Cardiac muscle cell (in vitro differentiated cells and primary cell): ENCODE results near the gene FGF4. TPM values are rescaled to one million over a fixed set of nuclear protein-coding genes. Genes with fewer than 3 reads are reported as not detected.

Experiments
- DNase-seq, 2 donors: peaks; one replicate each; pipeline versions ENCODE4 v3.0.0 to v3.0.0-alpha.2; 2010 to 2017; ENCODE audit warnings: low read depth in 1 of 2, low spot score in 1 of 2
- H3K27ac ChIP-seq: fragments of 200-600 bp; sonication (generic); 2 replicates; pipeline ENCODE4 v1.5.1; 2016
- H3K27me3 ChIP-seq: fragments of 200-600 bp; sonication (generic); 2 replicates; pipeline ENCODE4 v1.6.0; 2016; ENCODE audit warnings: control low read depth
- H3K36me3 ChIP-seq: fragments of 200-600 bp; sonication (generic); 2 replicates; pipeline ENCODE4 v1.5.1; 2016; ENCODE audit warnings: control low read depth
- H3K4me1 ChIP-seq: fragments of 200-600 bp; sonication (generic); 2 replicates; pipeline ENCODE4 v1.8.1; 2017; ENCODE audit warnings: low read depth, mild to moderate bottlenecking, mixed run types
- H3K4me3 ChIP-seq: fragments of 200-600 bp; sonication (generic); 2 replicates; pipeline ENCODE4 v1.5.1; 2016; ENCODE audit warnings: mild to moderate bottlenecking
- H3K9me3 ChIP-seq: fragments of 200-600 bp; sonication (generic); 2 replicates; pipeline ENCODE4 v1.5.1; 2017; ENCODE audit warnings: low read depth, mild to moderate bottlenecking, control low read depth
- polyA plus RNA-seq: library from polyadenylated mRNA; unstranded; fragments of >200 nt; fragmentation: Nextera tagmentation; extraction: Ambion mirVana; gene quantifications from 2 replicates; pipeline ENCODE4 v1.2.1, GENCODE V29; 2016
- total RNA-seq: library from RNA; depleted of rRNA; stranded (reverse); fragments of >200 nt; gene quantifications from 2 replicates; pipeline ENCODE4 v1.2.3, GENCODE V29; 2016
- TF ChIP-seq, protein P1 (sequence below): IDR thresholded peaks from 2 replicates; pipeline ENCODE4 v1.5.1; 2012; ENCODE audit warnings: low read depth, mild to moderate bottlenecking, low read length

FGF4 gene
- total and polyA plus RNA-seq, 2 experiments from 2014 or later, result not detected

GRCh38 chr11:69819541-69820070, 44.5 kb upstream of the FGF4 start:
- H3K27me3 ChIP-seq, result peaks cover 73% of the 10 kb centered on the region
- no peak overlapping the region for H3K4me3 ChIP-seq
- no peak overlapping the region for H3K27ac ChIP-seq
- TF ChIP-seq, protein P1, sequence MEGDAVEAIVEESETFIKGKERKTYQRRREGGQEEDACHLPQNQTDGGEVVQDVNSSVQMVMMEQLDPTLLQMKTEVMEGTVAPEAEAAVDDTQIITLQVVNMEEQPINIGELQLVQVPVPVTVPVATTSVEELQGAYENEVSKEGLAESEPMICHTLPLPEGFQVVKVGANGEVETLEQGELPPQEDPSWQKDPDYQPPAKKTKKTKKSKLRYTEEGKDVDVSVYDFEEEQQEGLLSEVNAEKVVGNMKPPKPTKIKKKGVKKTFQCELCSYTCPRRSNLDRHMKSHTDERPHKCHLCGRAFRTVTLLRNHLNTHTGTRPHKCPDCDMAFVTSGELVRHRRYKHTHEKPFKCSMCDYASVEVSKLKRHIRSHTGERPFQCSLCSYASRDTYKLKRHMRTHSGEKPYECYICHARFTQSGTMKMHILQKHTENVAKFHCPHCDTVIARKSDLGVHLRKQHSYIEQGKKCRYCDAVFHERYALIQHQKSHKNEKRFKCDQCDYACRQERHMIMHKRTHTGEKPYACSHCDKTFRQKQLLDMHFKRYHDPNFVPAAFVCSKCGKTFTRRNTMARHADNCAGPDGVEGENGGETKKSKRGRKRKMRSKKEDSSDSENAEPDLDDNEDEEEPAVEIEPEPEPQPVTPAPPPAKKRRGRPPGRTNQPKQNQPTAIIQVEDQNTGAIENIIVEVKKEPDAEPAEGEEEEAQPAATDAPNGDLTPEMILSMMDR, result no peak
- DNase-seq, result no peak
- no peaks in the 10 kb centered on the region for H3K36me3 ChIP-seq
- no peaks in the 10 kb centered on the region for H3K9me3 ChIP-seq
- peaks cover 13% of the 10 kb centered on the region for H3K4me1 ChIP-seq

DNA sequence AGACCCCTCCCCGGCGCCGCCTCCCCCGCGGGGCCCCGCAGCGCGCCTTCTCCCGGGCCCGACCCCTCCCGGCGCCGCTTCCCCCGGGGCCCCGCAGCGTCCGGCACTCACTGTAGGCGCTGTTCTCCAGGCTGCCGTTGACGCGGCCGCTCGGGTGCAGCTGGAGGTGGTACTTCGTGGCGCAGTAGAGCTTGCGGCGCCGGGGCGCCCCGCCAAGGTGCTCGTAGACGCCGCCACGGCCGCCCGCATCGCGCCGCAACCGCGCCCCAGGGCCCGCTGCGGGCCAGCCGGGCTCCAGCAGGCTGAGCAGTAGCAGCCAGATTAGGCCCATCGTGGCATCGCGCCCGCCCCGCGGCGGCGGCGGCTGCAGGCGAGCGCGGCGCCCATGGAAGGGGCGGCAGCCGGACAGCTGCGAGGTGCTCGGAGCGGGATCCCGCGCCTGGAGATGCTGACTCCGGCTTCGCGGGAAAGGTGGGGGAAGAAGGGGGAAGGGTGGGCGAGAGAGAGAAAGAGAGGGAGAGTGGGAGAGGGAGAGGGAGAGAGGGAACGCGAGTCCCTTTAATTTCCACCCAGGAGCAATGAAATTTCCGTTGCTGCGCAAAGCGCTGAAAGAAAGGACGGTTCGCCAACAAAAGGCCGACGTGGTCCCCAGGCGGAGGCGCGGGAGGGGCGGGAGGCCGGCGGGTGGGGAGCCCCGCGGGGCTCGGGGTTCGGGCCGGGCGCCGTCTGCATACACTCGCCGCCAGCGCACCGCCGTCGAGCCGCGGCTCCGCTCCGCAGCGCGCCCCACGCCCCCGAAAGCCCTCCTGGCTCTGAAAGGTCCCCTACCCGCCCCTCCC, 43.7 kb upstream of the FGF4 start, which contains the start of gene FGF3:
FGF3 (minus strand) TSS at position 814 of the 839 bp plus-strand sequence; CDS start at position 331, 483 bp downstream.
- H3K4me3 ChIP-seq, result peak within 1 kb of the TSS; percentile 28
- H3K4me1 ChIP-seq, result peaks cover 12% of the 10 kb centered on the region
- TF ChIP-seq, protein P1, result no peak
- DNase-seq, result no peak
- H3K27me3 ChIP-seq, result peaks cover 80% of the 10 kb centered on the region
- no peaks in the 10 kb centered on the region for H3K36me3 ChIP-seq
- H3K9me3 ChIP-seq, result no peaks in the 10 kb centered on the region
- H3K27ac ChIP-seq, result no peak within 1 kb of the TSS

DNA sequence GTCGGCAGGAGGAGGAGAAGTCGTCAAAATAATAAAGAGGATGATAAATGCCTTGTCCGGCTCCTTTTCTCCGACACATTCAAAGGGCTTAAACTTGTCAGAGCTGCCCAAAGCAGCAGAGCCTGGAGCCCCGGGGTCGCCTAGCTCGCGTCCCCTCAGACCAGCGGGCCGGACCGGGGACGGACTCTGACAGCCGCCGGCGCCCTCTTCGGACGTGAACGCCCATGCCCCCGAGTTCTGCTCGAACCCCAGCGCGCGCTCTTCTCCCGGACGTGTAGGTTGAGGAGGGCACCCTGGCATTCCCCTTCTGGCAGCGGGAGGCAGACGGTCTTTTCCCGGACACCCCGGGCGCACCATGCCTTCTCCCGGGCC, 43.1 kb upstream of the FGF4 start:
- Histone ChIP-seq H3K36me3 (no peaks in the 10 kb centered on the region), H3K27ac (no peak overlapping the region), H3K9me3 (no peaks in the 10 kb centered on the region), H3K4me3 (peak overlapping the region; percentile 28), H3K4me1 (peaks cover 6% of the 10 kb centered on the region), H3K27me3 (peaks cover 80% of the 10 kb centered on the region)
- DNase-seq, result no peak
- TF ChIP-seq, protein P1, result no peak

DNA sequence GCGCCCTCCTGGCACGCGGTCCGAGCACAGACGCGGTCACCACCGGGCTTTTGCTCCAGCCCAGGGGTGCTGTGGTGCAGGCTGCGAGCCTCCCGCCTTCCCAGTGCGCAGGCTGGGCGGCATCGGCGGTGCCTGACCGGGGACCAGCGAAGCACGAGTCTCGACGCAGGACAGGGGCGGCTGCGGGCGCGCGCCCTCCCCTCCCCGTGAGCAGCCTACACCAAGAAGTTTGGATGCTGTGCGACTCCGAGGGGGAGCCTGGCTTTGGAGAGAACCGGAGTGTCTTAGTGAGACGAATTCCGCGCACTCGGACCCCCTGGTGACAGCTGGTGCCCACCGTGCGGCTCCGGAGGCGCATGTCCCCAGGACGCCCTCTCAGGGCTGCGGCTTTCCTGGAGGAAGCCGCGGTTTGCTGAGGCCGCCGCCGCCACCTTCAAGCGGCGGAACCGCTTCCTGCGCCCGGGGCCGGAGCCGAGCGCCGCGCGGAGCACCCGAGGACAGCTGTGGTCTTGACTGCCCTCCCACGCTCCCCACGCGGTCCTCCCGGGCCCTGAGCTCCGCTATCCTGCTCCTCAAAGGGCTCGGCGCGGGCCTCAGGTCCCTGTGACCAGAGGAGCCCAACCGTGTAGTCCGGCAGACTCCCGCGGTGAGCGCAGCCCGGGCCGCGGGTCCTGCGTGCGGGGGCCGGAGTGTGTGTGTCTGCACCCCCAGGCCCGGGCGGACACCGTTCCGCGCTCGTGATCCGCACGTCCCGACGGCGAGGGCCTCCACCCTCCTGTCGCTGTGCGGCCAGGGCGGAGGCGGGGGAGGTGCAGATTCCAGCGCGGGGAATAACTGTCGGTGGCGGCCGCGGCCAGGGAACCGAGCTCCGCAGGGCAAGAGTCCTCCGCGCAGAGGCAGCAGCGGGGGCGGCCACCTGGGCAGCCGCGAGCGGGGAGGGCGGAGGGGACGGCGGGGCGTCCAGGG, 42.4 kb upstream of the FGF4 start:
- Histone ChIP-seq H3K4me1 (peaks cover 6% of the 10 kb centered on the region), H3K27ac (no peak overlapping the region), H3K27me3 (peaks cover 80% of the 10 kb centered on the region), H3K9me3 (no peaks in the 10 kb centered on the region), H3K4me3 (peak overlapping the region; percentile 28), H3K36me3 (no peaks in the 10 kb centered on the region)
- DNase-seq, result peak; percentile 14 to 67
- TF ChIP-seq, protein P1, result no peak

GRCh38 chr11:69816671-69817070, 41.5 kb upstream of the FGF4 start:
- H3K9me3 ChIP-seq, result no peaks in the 10 kb centered on the region
- DNase-seq, result no peak
- H3K27me3 ChIP-seq, result peaks cover 75% of the 10 kb centered on the region
- no peaks in the 10 kb centered on the region for H3K36me3 ChIP-seq
- H3K4me3 ChIP-seq, result no peak overlapping the region
- H3K4me1 ChIP-seq, result peaks cover 10% of the 10 kb centered on the region
- TF ChIP-seq, protein P1, result no peak
- no peak overlapping the region for H3K27ac ChIP-seq
